KMS-11 (cell line): Measurements from ENCODE around the gene ZNF385C.
"Not testable (repeated sequence)": the region's sequence is repeated elsewhere in the genome, so short reads cannot be mapped to it uniquely, and the experiment has no call there.

Experiments
- H2AFZ ChIP-seq: fragments of 200-600 bp; sonication (generic); 2 replicates; pipeline ENCODE4 v1.6.1; 2016; ENCODE audit warnings: antibody characterized with exemption, mixed run types, low read depth
- H3K27ac ChIP-seq: fragments of 200-600 bp; sonication (generic); 2 replicates; pipeline ENCODE4 v1.6.1; 2016; ENCODE audit warnings: mild to moderate bottlenecking, mixed run types
- H3K27me3 ChIP-seq: fragments of 200-600 bp; sonication (generic); 2 replicates; pipeline ENCODE4 v1.6.1; 2017; ENCODE audit warnings: mild to moderate bottlenecking, low read depth, mixed run types, moderate library complexity; ENCODE audit not compliant: insufficient read depth
- H3K36me3 ChIP-seq: fragments of 200-600 bp; sonication (generic); 2 replicates; pipeline ENCODE4 v1.6.1; 2017; ENCODE audit warnings: mild to moderate bottlenecking, mixed run types; ENCODE audit not compliant: insufficient read depth
- H3K4me1 ChIP-seq: fragments of 200-600 bp; sonication (generic); 2 replicates; pipeline ENCODE4 v1.6.1; 2016; ENCODE audit warnings: mild to moderate bottlenecking, low read depth, mixed run types; ENCODE audit not compliant: poor library complexity, severe bottlenecking
- H3K4me2 ChIP-seq: fragments of 200-600 bp; sonication (generic); 2 replicates; pipeline ENCODE4 v1.7.0; 2016; ENCODE audit warnings: mild to moderate bottlenecking, mixed run types
- H3K4me3 ChIP-seq: fragments of 200-600 bp; sonication (generic); IDR thresholded peaks from 2 replicates; pipeline ENCODE4 v1.6.1; 2017; ENCODE audit warnings: low read depth, low read length, mixed read lengths; ENCODE audit not compliant: insufficient read depth
- H3K79me2 ChIP-seq: fragments of 200-600 bp; sonication (generic); 2 replicates; pipeline ENCODE4 v1.6.1; 2016; ENCODE audit warnings: low read depth, mixed run types; ENCODE audit not compliant: insufficient read depth
- H3K9ac ChIP-seq: fragments of 200-600 bp; sonication (generic); 2 replicates; pipeline ENCODE4 v1.6.1; 2016; ENCODE audit warnings: mild to moderate bottlenecking, mixed run types
- H4K20me1 ChIP-seq: fragments of 200-600 bp; sonication (generic); 2 replicates; pipeline ENCODE4 v1.6.1; 2016; ENCODE audit warnings: mild to moderate bottlenecking, mixed run types; ENCODE audit not compliant: insufficient read depth
- TF ChIP-seq, protein P1 (sequence below): fragments of 200-600 bp; sonication (generic); conservative IDR thresholded peaks from 2 replicates; pipeline ENCODE4 v1.6.1; 2017; ENCODE audit warnings: low read depth, mild to moderate bottlenecking, antibody characterized with exemption, low read length, moderate library complexity, mixed read lengths

ZNF385C gene

DNA sequence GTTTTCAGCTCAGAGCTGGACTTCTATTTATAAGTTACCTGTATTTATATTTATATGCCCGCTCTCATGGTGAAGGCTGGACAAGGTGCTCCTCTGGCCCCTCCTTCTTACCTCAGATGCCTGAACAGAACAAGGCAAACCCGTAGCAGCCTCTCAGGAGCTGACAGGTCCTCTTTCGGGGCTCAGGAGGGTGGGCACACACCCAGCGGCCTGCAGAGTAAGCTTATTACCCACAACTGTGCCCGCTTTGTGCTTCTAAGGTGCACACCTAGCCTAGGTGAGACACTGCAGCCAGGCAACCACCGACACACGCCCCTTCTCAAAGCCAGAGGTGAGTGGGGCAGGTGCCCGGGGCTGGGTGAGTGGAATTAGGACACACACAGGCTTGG, 73.1 kb downstream of the ZNF385C start:
- no peak overlapping the region for H3K4me3 ChIP-seq
- no peaks in the 10 kb centered on the region for H3K36me3 ChIP-seq
- H4K20me1 ChIP-seq, result no peaks in the 10 kb centered on the region
- peaks cover 29% of the 10 kb centered on the region for H3K4me1 ChIP-seq
- H3K9ac ChIP-seq, result no peak overlapping the region
- peak overlapping the region; percentile 9; the same call in 1 of the 2 replicates for H3K4me2 ChIP-seq
- H3K27me3 ChIP-seq, result no peaks in the 10 kb centered on the region; the same call in 1 of the 2 replicates
- peaks cover 12% of the 10 kb centered on the region; the same call in 1 of the 2 replicates for H3K79me2 ChIP-seq
- no peak overlapping the region for H2AFZ ChIP-seq
- no peak overlapping the region for H3K27ac ChIP-seq
- TF ChIP-seq, protein P1, sequence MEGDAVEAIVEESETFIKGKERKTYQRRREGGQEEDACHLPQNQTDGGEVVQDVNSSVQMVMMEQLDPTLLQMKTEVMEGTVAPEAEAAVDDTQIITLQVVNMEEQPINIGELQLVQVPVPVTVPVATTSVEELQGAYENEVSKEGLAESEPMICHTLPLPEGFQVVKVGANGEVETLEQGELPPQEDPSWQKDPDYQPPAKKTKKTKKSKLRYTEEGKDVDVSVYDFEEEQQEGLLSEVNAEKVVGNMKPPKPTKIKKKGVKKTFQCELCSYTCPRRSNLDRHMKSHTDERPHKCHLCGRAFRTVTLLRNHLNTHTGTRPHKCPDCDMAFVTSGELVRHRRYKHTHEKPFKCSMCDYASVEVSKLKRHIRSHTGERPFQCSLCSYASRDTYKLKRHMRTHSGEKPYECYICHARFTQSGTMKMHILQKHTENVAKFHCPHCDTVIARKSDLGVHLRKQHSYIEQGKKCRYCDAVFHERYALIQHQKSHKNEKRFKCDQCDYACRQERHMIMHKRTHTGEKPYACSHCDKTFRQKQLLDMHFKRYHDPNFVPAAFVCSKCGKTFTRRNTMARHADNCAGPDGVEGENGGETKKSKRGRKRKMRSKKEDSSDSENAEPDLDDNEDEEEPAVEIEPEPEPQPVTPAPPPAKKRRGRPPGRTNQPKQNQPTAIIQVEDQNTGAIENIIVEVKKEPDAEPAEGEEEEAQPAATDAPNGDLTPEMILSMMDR, result peak; percentile 64

DNA sequence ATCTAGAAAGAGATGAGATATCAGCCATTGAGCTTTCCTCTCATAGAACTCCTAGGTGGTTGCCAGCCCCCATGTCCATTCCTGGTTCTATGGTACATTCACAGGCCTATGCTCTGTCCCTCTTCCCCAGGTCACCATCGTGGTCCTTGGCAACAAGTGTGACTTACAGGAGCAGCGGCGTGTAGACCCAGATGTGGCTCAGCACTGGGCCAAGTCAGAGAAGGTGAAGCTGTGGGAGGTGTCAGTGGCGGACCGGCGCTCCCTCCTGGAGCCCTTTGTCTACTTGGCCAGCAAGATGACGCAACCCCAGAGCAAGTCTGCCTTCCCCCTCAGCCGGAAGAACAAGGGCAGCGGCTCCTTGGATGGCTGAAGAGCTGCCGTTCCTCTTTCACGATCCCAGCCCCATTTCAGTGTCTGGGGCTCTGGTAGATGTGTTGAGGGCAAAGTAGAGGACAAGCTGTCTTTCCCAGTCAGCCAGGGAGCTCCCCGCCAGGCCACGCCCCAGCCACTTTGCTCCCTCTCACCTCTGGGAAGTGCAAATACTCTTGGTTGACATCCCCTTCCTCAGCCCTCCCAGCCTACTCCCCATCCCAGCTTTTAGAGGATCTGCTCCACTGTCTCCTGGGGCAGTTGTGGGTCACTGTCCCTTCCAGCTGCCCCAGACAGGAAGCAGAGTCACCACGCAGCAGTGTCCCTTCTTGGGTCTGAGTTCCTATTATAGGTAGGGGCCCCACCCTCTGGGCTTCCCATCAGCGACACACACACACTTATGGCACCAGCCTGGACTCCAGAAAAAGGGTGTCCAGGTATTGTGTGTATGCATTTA, 74.5 kb downstream of the ZNF385C start:
- no peaks in the 10 kb centered on the region for H4K20me1 ChIP-seq
- no peaks in the 10 kb centered on the region for H3K27me3 ChIP-seq
- TF ChIP-seq, protein P1, result no peak
- no peak overlapping the region for H2AFZ ChIP-seq
- H3K4me1 ChIP-seq, result peaks cover 33% of the 10 kb centered on the region
- H3K4me2 ChIP-seq, result no peak overlapping the region
- no peak overlapping the region for H3K4me3 ChIP-seq
- no peak overlapping the region for H3K27ac ChIP-seq
- no peak overlapping the region for H3K9ac ChIP-seq
- H3K36me3 ChIP-seq, result no peaks in the 10 kb centered on the region
- H3K79me2 ChIP-seq, result peaks cover 14% of the 10 kb centered on the region

- not testable (repeated sequence) for H4K20me1 ChIP-seq, H3K27me3 ChIP-seq, H2AFZ ChIP-seq, H3K36me3 ChIP-seq, H3K27ac ChIP-seq, H3K4me3 ChIP-seq
- H3K4me1 ChIP-seq, result peaks cover 45% of the 10 kb centered on the region
- peaks cover 27% of the 10 kb centered on the region for H3K79me2 ChIP-seq
- H3K4me2 ChIP-seq, result peak overlapping the region; percentile 91
- peak overlapping the region; percentile 58; the same call in 1 of the 2 replicates for H3K9ac ChIP-seq
These were observed 77.4 kb downstream of the ZNF385C start for GRCh38 chr17:42020845-42021244.

DNA sequence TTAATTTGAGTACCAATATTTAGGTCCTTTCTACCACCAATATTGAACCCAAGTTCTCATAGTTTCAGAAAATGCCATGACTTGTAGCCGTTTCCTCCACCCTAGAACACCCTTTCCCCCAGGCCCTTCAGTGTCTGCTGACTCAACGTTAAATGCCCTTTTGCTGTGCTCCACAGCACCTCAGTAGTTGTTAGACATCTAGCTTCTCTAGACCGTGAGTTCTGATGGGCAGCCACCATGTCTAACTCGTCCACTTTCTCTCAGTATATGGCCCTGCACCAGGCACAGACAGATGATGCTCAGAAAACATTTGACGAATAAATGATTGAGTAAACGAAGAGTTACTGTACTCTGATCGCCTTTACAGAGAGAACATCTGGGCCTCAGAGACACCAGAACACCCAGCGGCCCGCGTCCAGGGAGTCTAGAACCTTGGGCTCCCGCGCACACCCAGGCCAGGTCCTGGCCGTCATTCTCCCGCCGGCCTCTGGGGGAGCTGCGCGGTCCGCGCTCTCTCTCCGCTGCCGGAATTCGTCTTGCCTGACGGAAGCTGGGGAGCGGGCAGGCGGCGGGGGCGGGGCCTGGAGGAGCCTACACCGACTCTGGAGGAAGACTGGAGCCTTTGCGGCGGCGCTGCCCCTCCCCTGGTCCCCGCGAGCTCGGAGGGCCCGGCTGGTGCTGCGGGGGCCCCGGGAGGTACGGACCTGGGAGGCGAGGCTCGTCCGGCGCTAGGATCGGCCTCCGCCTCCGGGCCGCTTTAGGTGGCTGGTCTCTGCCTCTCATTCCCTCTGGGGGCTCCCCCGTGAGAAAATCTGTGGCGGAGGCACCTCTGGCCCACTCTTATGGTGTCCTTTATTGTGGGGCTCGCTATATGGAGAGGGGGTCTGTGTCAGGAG, 78.5 kb downstream of the ZNF385C start, which contains the start of gene NKIRAS2:
Gene NKIRAS2 (plus strand): TSS at position 582 of the 896 bp plus-strand sequence. CDS start 1,488 bp downstream, outside the sequence.
- peaks cover 47% of the 10 kb centered on the region for H3K4me1 ChIP-seq
- peaks cover 38% of the 10 kb centered on the region for H3K79me2 ChIP-seq
- no peaks in the 10 kb centered on the region for H3K36me3 ChIP-seq

More for the DNA sequence above, 78.5 kb downstream of the ZNF385C start, which contains the start of gene NKIRAS2:
- H3K27me3 ChIP-seq, result no peaks in the 10 kb centered on the region
- TF ChIP-seq, protein P1, result peak; percentile 80
- H3K4me3 ChIP-seq, result no peak within 1 kb of the TSS
- H3K9ac ChIP-seq, result peak within 1 kb of the TSS; percentile 58; the same call in 1 of the 2 replicates
- H3K4me2 ChIP-seq, result peak within 1 kb of the TSS; percentile 91
- H4K20me1 ChIP-seq, result no peaks in the 10 kb centered on the region
- H2AFZ ChIP-seq, result peak within 1 kb of the TSS; percentile 90
- H3K27ac ChIP-seq, result peak within 1 kb of the TSS; percentile 20; the same call in 1 of the 2 replicates
